ENCODE measurements around the gene PARL. TPM values are rescaled to one million over a fixed set of nuclear protein-coding genes. Genes with fewer than 3 reads are reported as not detected.

The PARL gene
- total and polyA plus RNA-seq, 2 experiments from 2014 or later = 32.3 to 47.9 TPM

- Histone ChIP-seq H2AFZ (no peak overlapping the region), H3K4me3 (no peak overlapping the region), H3K79me2 (peaks cover 96% of the 10 kb centered on the region), H3K9me3 (ENCODE audit: low read depth) (no peaks in the 10 kb centered on the region), H4K20me1 (ENCODE audit: insufficient read depth, poor library complexity, severe bottlenecking) (peaks cover 31% of the 10 kb centered on the region), H3K36me3 (replicated peaks; ENCODE audit: insufficient read depth, low read depth) (no peaks in the 10 kb centered on the region), H3K4me2 (peak overlapping the region; percentile 27), H3K27ac (peak overlapping the region; percentile 1), H3K27me3 (no peaks in the 10 kb centered on the region), H3K4me1 (ENCODE audit: insufficient read depth) (no peaks in the 10 kb centered on the region), H3K9me2 (replicated peaks; ENCODE audit: insufficient read depth) (no peaks in the 10 kb centered on the region)
- WGBS (ENCODE audit: low lambda C conversion rate, missing lambda C conversion rate) = 71% methylated on average over 3 of the region's 3 CpGs
- no peak for DNase-seq (ENCODE audit: low spot score)
- TF ChIP-seq EZH2phosphoT487 (IDR thresholded peaks at IDR 0.05; ENCODE audit: low read depth, severe bottlenecking, unreplicated experiment) (no peak), EZH2 (IDR thresholded peaks at IDR 0.05; ENCODE audit: borderline replicate concordance) (no peak)
Measured at GRCh38 chr3:183873914-183874313, 10.8 kb downstream of the PARL start.

DNA sequence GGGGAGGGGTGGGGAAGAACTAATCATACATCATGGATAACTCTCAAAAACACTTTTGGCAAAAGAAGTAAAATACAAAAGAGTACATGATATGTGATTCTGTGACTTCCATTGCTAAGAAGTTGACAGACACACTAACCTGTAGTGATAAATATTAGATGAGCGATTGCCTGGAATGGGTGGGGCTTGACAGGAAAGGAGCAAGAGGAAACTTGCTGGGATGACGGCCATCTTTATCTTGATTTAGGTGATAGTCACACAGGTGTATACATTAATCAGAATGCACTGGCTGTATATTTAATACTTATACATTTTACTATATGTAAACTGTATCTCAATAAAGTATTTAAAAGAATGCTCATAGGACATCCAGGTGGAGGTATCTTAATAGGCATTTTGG is 13.1 kb downstream of the PARL start:
- peaks cover 23% of the 10 kb centered on the region for H4K20me1 ChIP-seq (ENCODE audit: insufficient read depth, poor library complexity, severe bottlenecking)
- no peaks in the 10 kb centered on the region for H3K4me1 ChIP-seq (ENCODE audit: insufficient read depth)

GRCh38 chr3:183870563-183870962 is 14.1 kb downstream of the PARL start:
- H3K9me3 ChIP-seq (ENCODE audit: low read depth) = no peaks in the 10 kb centered on the region
- no peak for TF ChIP-seq EZH2 (IDR thresholded peaks at IDR 0.05; ENCODE audit: borderline replicate concordance)
- H3K79me2 ChIP-seq = peaks cover 70% of the 10 kb centered on the region
- no peaks in the 10 kb centered on the region for H3K36me3 ChIP-seq (replicated peaks; ENCODE audit: insufficient read depth, low read depth)
- H2AFZ ChIP-seq = no peak overlapping the region
- WGBS (ENCODE audit: low lambda C conversion rate, missing lambda C conversion rate) = 96% methylated on average over 3 of the region's 3 CpGs
- no peaks in the 10 kb centered on the region for H3K27me3 ChIP-seq
- H4K20me1 ChIP-seq (ENCODE audit: insufficient read depth, poor library complexity, severe bottlenecking) = peaks cover 22% of the 10 kb centered on the region
- no peak overlapping the region for H3K4me2 ChIP-seq
- no peaks in the 10 kb centered on the region for H3K9me2 ChIP-seq (replicated peaks; ENCODE audit: insufficient read depth)
- no peak overlapping the region for H3K27ac ChIP-seq
- no peak for DNase-seq (ENCODE audit: low spot score)
- H3K4me3 ChIP-seq = no peak overlapping the region
- H3K4me1 ChIP-seq (ENCODE audit: insufficient read depth) = no peaks in the 10 kb centered on the region

More for the DNA sequence above, 13.1 kb downstream of the PARL start:
- peaks cover 80% of the 10 kb centered on the region for H3K79me2 ChIP-seq
- no peaks in the 10 kb centered on the region for H3K27me3 ChIP-seq
- no peak for DNase-seq (ENCODE audit: low spot score)
- H3K27ac ChIP-seq = no peak overlapping the region
- TF ChIP-seq CTCF (IDR thresholded peaks at IDR 0.05; ENCODE audit: poor library complexity) (no peak), EZH2phosphoT487 (IDR thresholded peaks at IDR 0.05; ENCODE audit: low read depth, severe bottlenecking, unreplicated experiment) (no peak), EZH2 (IDR thresholded peaks at IDR 0.05; ENCODE audit: borderline replicate concordance) (no peak)
- no peaks in the 10 kb centered on the region for H3K36me3 ChIP-seq (replicated peaks; ENCODE audit: insufficient read depth, low read depth)
- H3K4me2 ChIP-seq = no peak overlapping the region
- H3K4me3 ChIP-seq = no peak overlapping the region
- no peaks in the 10 kb centered on the region for H3K9me3 ChIP-seq (ENCODE audit: low read depth)
- WGBS (ENCODE audit: low lambda C conversion rate, missing lambda C conversion rate) = 94% methylated on average over 2 of the region's 2 CpGs
- H3K9me2 ChIP-seq (replicated peaks; ENCODE audit: insufficient read depth) = no peaks in the 10 kb centered on the region
- H2AFZ ChIP-seq = no peak overlapping the region

DNA sequence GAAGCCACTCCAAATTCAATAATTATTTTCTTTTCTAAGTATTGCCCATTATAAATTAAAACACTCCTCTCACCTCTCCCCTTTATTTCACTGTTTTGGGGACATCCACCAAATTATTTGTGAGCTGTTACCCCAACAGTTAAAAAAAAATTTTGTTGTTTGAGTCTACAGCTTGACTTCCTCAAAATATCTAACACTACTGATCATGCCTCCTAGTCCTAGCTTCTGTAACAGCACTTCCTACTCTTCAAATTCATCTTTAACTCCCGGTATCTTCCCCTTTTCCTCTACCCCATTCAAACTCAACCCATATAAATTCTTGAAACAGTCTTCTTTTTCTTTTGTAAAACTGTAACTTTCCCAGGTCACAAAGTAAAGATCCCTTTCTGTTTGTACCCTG is 15.9 kb downstream of the PARL start:
- TF ChIP-seq CTCF (IDR thresholded peaks at IDR 0.05; ENCODE audit: poor library complexity) (no peak), EZH2 (IDR thresholded peaks at IDR 0.05; ENCODE audit: borderline replicate concordance) (no peak), EZH2phosphoT487 (IDR thresholded peaks at IDR 0.05; ENCODE audit: low read depth, severe bottlenecking, unreplicated experiment) (no peak)
- Histone ChIP-seq H3K9me3 (ENCODE audit: low read depth) (no peaks in the 10 kb centered on the region), H4K20me1 (ENCODE audit: insufficient read depth, poor library complexity, severe bottlenecking) (peaks cover 12% of the 10 kb centered on the region), H3K4me1 (ENCODE audit: insufficient read depth) (no peaks in the 10 kb centered on the region), H3K27ac (no peak overlapping the region), H3K4me3 (no peak overlapping the region), H3K27me3 (no peaks in the 10 kb centered on the region), H2AFZ (no peak overlapping the region), H3K4me2 (no peak overlapping the region), H3K9me2 (replicated peaks; ENCODE audit: insufficient read depth) (no peaks in the 10 kb centered on the region), H3K36me3 (replicated peaks; ENCODE audit: insufficient read depth, low read depth) (peaks cover 3% of the 10 kb centered on the region), H3K79me2 (peaks cover 52% of the 10 kb centered on the region)
- no peak for DNase-seq (ENCODE audit: low spot score)
- WGBS (ENCODE audit: low lambda C conversion rate, missing lambda C conversion rate) = 93% methylated on average over 1 of the region's 1 CpG

Data from hepatocyte (in vitro differentiated cells).